Mesendoderm (in vitro differentiated cells): ENCODE data around the gene PRDX1.

Source experiments
- DNase-seq: peaks from one replicate; pipeline ENCODE4 v3.0.0; 2013
- H2AK5ac ChIP-seq: 2 replicates; pipeline ENCODE4 v1.6.1; 2013; ENCODE audit warnings: low read length, inconsistent platforms
- H2BK120ac ChIP-seq: 2 replicates; pipeline ENCODE4 v1.6.1; 2013; ENCODE audit warnings: low read depth, mild to moderate bottlenecking, low read length, moderate library complexity, mixed read lengths
- H2BK15ac ChIP-seq: replicated peaks from 2 replicates; pipeline ENCODE4 v1.6.1; 2013; ENCODE audit warnings: low read depth, mild to moderate bottlenecking, moderate library complexity
- H2BK5ac ChIP-seq: 2 replicates; pipeline ENCODE4 v1.6.1; 2013; ENCODE audit warnings: low read length, inconsistent platforms
- H3K18ac ChIP-seq: 2 replicates; pipeline ENCODE4 v1.6.1; 2013; ENCODE audit warnings: mild to moderate bottlenecking, low read length, mixed read lengths
- H3K23ac ChIP-seq: one replicate; pipeline ENCODE4 v1.6.1; 2013; ENCODE audit warnings: low read length
- H3K27ac ChIP-seq: 2 replicates; pipeline ENCODE4 v1.5.1; 2013; ENCODE audit warnings: low read depth, mild to moderate bottlenecking, inconsistent platforms, low read length, moderate library complexity
- H3K27me3 ChIP-seq: 2 replicates; pipeline ENCODE4 v1.6.1; 2013; ENCODE audit warnings: low read length, control low read depth, mild to moderate bottlenecking, inconsistent platforms; ENCODE audit not compliant: insufficient read depth, poor library complexity
- H3K36me3 ChIP-seq: 2 replicates; pipeline ENCODE4 v1.6.1; 2013; ENCODE audit warnings: low read length, inconsistent platforms; ENCODE audit not compliant: control insufficient read depth, insufficient read depth
- H3K4ac ChIP-seq: one replicate; pipeline ENCODE4 v1.6.1; 2013; ENCODE audit warnings: low read depth, mild to moderate bottlenecking, low read length, moderate library complexity
- H3K4me1 ChIP-seq: 2 replicates; pipeline ENCODE4 v1.6.1; 2013; ENCODE audit warnings: low read depth, low read length, inconsistent platforms; ENCODE audit not compliant: control insufficient read depth
- H3K4me2 ChIP-seq: 2 replicates; pipeline ENCODE4 v1.6.1; 2013; ENCODE audit warnings: low read length
- H3K4me3 ChIP-seq: 2 replicates; pipeline ENCODE4 v1.5.1; 2013; ENCODE audit warnings: mild to moderate bottlenecking, low read length
- H3K56ac ChIP-seq: one replicate; pipeline ENCODE4 v1.6.1; 2013; ENCODE audit warnings: low read length
- H3K79me1 ChIP-seq: 2 replicates; pipeline ENCODE4 v1.6.1; 2013; ENCODE audit warnings: low read length, inconsistent platforms
- H3K79me2 ChIP-seq: 2 replicates; pipeline ENCODE4 v1.6.1; 2013; ENCODE audit warnings: mild to moderate bottlenecking, low read length; ENCODE audit not compliant: control insufficient read depth, insufficient read depth
- H3K9ac ChIP-seq: 2 replicates; pipeline ENCODE4 v1.6.1; 2013; ENCODE audit warnings: low read length, inconsistent platforms
- H4K5ac ChIP-seq: one replicate; pipeline ENCODE4 v1.6.1; 2013; ENCODE audit warnings: low read length
- H4K8ac ChIP-seq: one replicate; pipeline ENCODE4 v1.6.1; 2013; ENCODE audit warnings: low read depth, mild to moderate bottlenecking, control low read depth, low read length, moderate library complexity
- WGBS: extraction: QIAGEN DNeasy Blood & Tissue Kit; methylation state at CpG from one replicate; pipeline ENCODE4 v1.1.7; 2013; ENCODE audit warnings: low lambda C conversion rate, missing lambda C conversion rate; ENCODE audit not compliant: insufficient coverage; ENCODE audit errors: extremely low coverage; 5-methylcytosine and 5-hydroxymethylcytosine counted together

The PRDX1 gene

DNA sequence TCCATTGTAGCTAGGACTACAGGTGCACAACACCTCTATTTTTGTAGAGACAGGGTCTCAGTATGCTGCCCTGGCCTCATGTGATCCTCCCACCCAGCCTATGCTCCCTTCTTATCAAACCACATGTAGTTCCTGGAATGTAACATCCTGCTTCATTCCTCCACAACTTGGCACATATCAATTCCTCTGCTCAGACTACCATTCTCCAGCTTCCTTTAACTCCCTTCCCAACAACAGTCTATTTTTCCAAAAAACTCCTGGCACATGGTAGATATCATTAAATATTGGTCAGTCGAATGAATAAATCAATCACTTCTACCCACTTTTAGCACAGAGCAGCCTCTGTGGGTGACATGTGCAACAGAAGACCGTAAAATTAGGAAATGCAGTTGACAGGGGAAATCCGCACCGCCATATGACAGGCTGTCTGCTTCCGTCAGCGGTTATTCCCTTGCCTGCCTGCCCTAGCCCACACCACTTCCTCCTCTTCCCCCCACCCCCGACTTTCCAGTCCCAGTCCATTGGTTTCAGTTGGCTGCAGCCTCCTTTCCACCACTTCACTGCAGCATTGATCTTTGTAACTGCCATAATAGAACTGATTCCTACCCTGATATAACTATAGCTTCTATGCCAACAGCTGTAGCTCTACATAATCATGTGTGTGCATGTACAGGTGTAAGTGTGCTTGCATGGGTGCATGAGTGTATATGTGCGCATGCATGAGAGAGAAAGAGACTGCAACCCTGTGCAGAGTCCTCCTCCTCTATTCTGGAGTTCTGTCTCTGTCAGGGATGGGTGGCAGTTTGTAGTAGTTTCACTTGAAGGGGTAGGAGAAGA is 22.1 kb upstream of the PRDX1 start:
- Histone ChIP-seq H3K4me2 (no peak overlapping the region), H4K8ac (no peak overlapping the region), H2AK5ac (no peak overlapping the region), H2BK120ac (no peak overlapping the region), H4K5ac (no peak overlapping the region), H2BK15ac (no peak overlapping the region), H3K56ac (peak overlapping the region; percentile 19), H3K27me3 (no peaks in the 10 kb centered on the region), H3K36me3 (no peaks in the 10 kb centered on the region), H3K4me3 (no peak overlapping the region), H3K9ac (peak overlapping the region; percentile 37), H3K23ac (no peak overlapping the region), H3K4me1 (peaks cover 3% of the 10 kb centered on the region), H3K79me1 (no peaks in the 10 kb centered on the region), H3K27ac (no peak overlapping the region), H2BK5ac (no peak overlapping the region), H3K4ac (no peak overlapping the region), H3K79me2 (no peaks in the 10 kb centered on the region), H3K18ac (no peak overlapping the region)
- DNase-seq, result peak; percentile 37
- WGBS, result no CpG with 5 or more reads among the region's 8 CpGs

DNA sequence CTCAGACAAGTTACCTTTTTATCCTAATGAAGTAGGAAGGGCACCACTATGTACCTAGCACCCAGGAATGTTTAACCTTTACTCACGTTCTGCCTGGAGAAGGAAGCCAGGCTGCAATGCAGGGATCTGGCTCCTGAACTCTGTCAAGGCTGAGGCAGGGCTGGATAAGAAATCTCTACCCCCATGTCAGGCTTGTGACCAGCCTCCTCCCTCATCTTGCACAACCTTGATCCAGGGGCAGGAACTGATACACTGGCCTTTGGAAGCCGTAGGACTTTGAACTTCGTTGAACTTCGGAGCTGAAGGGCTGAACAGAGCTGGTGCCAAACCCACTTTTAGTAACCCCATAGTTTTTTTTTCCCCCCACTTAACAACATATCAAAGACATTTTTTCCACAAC is 20.9 kb upstream of the PRDX1 start:
- Histone ChIP-seq H3K4ac (no peak overlapping the region), H3K4me2 (no peak overlapping the region), H3K56ac (no peak overlapping the region), H3K9ac (no peak overlapping the region), H4K8ac (no peak overlapping the region), H3K18ac (no peak overlapping the region), H2BK5ac (no peak overlapping the region), H2AK5ac (no peak overlapping the region), H2BK120ac (no peak overlapping the region), H3K36me3 (no peaks in the 10 kb centered on the region), H3K4me3 (no peak overlapping the region), H3K27me3 (no peaks in the 10 kb centered on the region), H3K27ac (no peak overlapping the region), H3K79me1 (no peaks in the 10 kb centered on the region), H3K23ac (no peak overlapping the region), H4K5ac (no peak overlapping the region), H2BK15ac (no peak overlapping the region), H3K79me2 (no peaks in the 10 kb centered on the region), H3K4me1 (peaks cover 3% of the 10 kb centered on the region)
- DNase-seq, result no peak
- no CpG with 5 or more reads among the region's 4 CpGs for WGBS

DNA sequence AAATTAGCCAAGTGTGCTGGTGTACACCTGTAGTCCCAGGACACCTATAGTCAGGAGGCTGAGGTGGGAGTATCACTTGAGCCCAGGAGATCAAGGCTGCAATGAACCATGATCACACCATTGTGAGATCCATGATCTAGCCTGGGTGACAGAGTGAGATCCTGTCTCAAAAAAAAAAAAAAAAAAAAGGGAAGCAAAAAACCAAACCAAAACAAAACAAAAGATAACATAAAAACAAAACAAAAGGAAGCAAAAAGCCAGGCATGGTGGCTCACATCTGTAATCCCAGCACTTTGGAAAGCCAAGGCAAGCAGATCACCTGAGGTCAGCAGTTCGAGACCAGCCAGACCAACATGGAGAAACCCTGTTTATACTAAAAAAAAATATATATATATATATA is 19.5 kb upstream of the PRDX1 start:
- Histone ChIP-seq H3K9ac (no peak overlapping the region), H3K18ac (no peak overlapping the region), H3K36me3 (no peaks in the 10 kb centered on the region), H3K27me3 (no peaks in the 10 kb centered on the region), H4K8ac (no peak overlapping the region), H2BK120ac (no peak overlapping the region), H2BK15ac (no peak overlapping the region), H2AK5ac (no peak overlapping the region), H2BK5ac (no peak overlapping the region), H3K79me2 (no peaks in the 10 kb centered on the region), H3K56ac (no peak overlapping the region), H3K23ac (no peak overlapping the region), H3K4me3 (no peak overlapping the region), H3K4ac (no peak overlapping the region), H3K79me1 (no peaks in the 10 kb centered on the region), H3K27ac (no peak overlapping the region), H4K5ac (no peak overlapping the region), H3K4me1 (peaks cover 3% of the 10 kb centered on the region), H3K4me2 (no peak overlapping the region)
- DNase-seq, result no peak
- WGBS, result no CpG with 5 or more reads among the region's 1 CpG

DNA sequence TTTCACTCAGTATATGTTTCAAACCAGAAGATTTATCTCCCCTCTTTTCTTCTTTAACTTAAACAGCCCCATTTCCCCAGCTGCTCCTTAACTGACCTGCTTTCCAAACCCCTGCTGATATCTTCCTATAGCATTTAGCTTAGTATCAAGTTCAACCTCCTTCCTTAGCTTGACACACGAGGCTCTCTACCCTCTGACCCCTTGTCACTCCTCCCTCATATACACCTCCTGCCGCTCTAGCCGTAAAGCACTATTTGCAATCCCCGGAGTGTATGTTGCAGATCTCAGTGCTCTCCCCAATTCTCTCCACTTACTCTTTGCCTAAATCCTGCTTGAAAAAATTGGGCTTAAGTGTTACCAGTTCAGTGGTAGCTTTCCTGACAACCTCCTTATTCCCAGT is 15.2 kb upstream of the PRDX1 start:
- H2BK15ac ChIP-seq, result no peak overlapping the region
- no peak overlapping the region for H4K5ac ChIP-seq
- H3K27ac ChIP-seq, result no peak overlapping the region
- whole genome bisulfite sequencing, result no CpG with 5 or more reads among the region's 4 CpGs
- H3K79me1 ChIP-seq, result no peaks in the 10 kb centered on the region
- H2BK5ac ChIP-seq, result no peak overlapping the region
- no peak overlapping the region for H2BK120ac ChIP-seq
- no peaks in the 10 kb centered on the region for H3K27me3 ChIP-seq
- H4K8ac ChIP-seq, result no peak overlapping the region
- H3K18ac ChIP-seq, result no peak overlapping the region
- H3K4me2 ChIP-seq, result no peak overlapping the region
- no peaks in the 10 kb centered on the region for H3K79me2 ChIP-seq
- no peak overlapping the region for H3K9ac ChIP-seq
- DNase-seq, result no peak
- H3K4me1 ChIP-seq, result no peaks in the 10 kb centered on the region
- H3K56ac ChIP-seq, result no peak overlapping the region
- no peak overlapping the region for H3K23ac ChIP-seq
- H2AK5ac ChIP-seq, result no peak overlapping the region
- no peaks in the 10 kb centered on the region for H3K36me3 ChIP-seq
- no peak overlapping the region for H3K4ac ChIP-seq
- no peak overlapping the region for H3K4me3 ChIP-seq

DNA sequence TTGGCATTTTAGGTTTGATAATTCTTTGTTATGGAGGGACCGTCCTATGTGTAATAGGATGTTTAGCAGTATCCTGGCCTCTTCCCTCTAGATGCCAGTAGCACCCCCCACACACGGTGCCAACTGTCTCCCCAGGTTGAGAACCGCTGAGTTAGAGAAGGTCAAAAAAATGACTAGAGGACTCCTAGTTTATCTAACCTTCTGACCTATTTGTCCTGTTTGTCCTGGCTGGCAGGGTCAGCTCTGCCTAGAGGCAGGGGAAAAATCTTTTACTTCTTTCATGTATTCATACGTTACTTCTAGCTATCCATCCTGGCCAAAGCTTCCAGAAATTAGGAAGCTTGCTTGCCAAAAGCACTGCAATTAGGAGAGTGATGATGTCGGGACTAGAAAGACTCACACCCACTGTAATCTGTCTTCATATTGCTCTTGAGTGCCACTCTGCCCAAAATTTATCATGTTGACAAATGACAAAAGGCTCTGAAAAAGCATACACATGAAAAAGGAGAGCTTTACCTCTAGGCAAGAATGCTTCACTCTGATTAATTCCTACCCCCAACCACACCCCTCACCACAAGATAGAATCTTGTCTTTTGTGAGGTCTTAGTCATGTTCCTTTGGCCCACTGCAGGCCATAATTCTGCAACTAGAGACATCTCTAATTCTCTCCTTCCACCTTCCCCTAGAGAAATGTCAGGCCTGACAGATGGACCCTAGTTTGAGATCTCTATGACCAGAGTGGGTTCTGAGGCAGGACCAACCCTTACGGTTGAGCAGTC is 14.5 kb upstream of the PRDX1 start:
- no peak overlapping the region for H2BK120ac ChIP-seq
- no peak for DNase-seq
- WGBS, result no CpG with 5 or more reads among the region's 6 CpGs

More for the DNA sequence above, 14.5 kb upstream of the PRDX1 start:
- no peak overlapping the region for H2BK15ac ChIP-seq
- H3K36me3 ChIP-seq, result no peaks in the 10 kb centered on the region
- no peak overlapping the region for H3K18ac ChIP-seq
- no peak overlapping the region for H3K56ac ChIP-seq
- no peak overlapping the region for H3K4ac ChIP-seq
- H3K4me1 ChIP-seq, result no peaks in the 10 kb centered on the region
- H2BK5ac ChIP-seq, result no peak overlapping the region
- H3K4me3 ChIP-seq, result no peak overlapping the region
- no peak overlapping the region for H3K9ac ChIP-seq
- H3K79me2 ChIP-seq, result no peaks in the 10 kb centered on the region
- no peak overlapping the region for H4K5ac ChIP-seq
- no peaks in the 10 kb centered on the region for H3K79me1 ChIP-seq
- no peak overlapping the region for H4K8ac ChIP-seq
- H3K27me3 ChIP-seq, result no peaks in the 10 kb centered on the region
- H2AK5ac ChIP-seq, result no peak overlapping the region
- H3K23ac ChIP-seq, result no peak overlapping the region
- no peak overlapping the region for H3K27ac ChIP-seq
- H3K4me2 ChIP-seq, result no peak overlapping the region
